Amniotic stem cell (primary cell): ENCODE results near the gene HOXD11.
A peak's percentile ranks its signal among the peaks of the same experiment; 100 is the strongest.

Experiments used
- DNase-seq: peaks from one replicate; lab custom pipeline; 2025; lab: John Stamatoyannopoulos, UW

Gene HOXD11

GRCh38 chr2:176120364-176121189 lies 13.5 kb downstream of the HOXD11 start:
- no peak for DNase-seq

GRCh38 chr2:176121190-176122051 lies 14.3 kb downstream of the HOXD11 start:
- no peak for DNase-seq

- no peak for DNase-seq
Measured at GRCh38 chr2:176122052-176122682, 15.1 kb downstream of the HOXD11 start.

- no peak for DNase-seq
Measured at GRCh38 chr2:176122683-176123410, 15.8 kb downstream of the HOXD11 start, which contains the start of gene HOXD9. HOXD9 (plus strand) TSS chr2:176122719; CDS start chr2:176122769, 50 bp downstream.

GRCh38 chr2:176123411-176124109 lies 16.5 kb downstream of the HOXD11 start:
- DNase-seq = no peak

GRCh38 chr2:176124110-176124946 lies 17.2 kb downstream of the HOXD11 start:
- DNase-seq = no peak

GRCh38 chr2:176124947-176125771 lies 18.1 kb downstream of the HOXD11 start:
- no peak for DNase-seq

- DNase-seq = no peak
Measured at GRCh38 chr2:176125772-176126054, 18.6 kb downstream of the HOXD11 start.

- peak; percentile 12 for DNase-seq
Measured at GRCh38 chr2:176126929-176127773, 20.1 kb downstream of the HOXD11 start.

GRCh38 chr2:176127774-176128072 lies 20.6 kb downstream of the HOXD11 start:
- DNase-seq = no peak

- no peak for DNase-seq
Measured at GRCh38 chr2:176128172-176128981, 21.3 kb downstream of the HOXD11 start.

- DNase-seq = no peak
Measured at GRCh38 chr2:176128982-176129796, 22.1 kb downstream of the HOXD11 start, which contains the start of gene HOXD8. HOXD8 (plus strand) TSS chr2:176129705; CDS start chr2:176130367, 662 bp downstream.

GRCh38 chr2:176129813-176130146 lies 22.7 kb downstream of the HOXD11 start:
- DNase-seq = no peak

GRCh38 chr2:176130147-176130956 lies 23.3 kb downstream of the HOXD11 start:
- no peak for DNase-seq

GRCh38 chr2:176130957-176131847 lies 24.1 kb downstream of the HOXD11 start:
- no peak for DNase-seq
